ENCODE results near the gene POLA1.

DNA sequence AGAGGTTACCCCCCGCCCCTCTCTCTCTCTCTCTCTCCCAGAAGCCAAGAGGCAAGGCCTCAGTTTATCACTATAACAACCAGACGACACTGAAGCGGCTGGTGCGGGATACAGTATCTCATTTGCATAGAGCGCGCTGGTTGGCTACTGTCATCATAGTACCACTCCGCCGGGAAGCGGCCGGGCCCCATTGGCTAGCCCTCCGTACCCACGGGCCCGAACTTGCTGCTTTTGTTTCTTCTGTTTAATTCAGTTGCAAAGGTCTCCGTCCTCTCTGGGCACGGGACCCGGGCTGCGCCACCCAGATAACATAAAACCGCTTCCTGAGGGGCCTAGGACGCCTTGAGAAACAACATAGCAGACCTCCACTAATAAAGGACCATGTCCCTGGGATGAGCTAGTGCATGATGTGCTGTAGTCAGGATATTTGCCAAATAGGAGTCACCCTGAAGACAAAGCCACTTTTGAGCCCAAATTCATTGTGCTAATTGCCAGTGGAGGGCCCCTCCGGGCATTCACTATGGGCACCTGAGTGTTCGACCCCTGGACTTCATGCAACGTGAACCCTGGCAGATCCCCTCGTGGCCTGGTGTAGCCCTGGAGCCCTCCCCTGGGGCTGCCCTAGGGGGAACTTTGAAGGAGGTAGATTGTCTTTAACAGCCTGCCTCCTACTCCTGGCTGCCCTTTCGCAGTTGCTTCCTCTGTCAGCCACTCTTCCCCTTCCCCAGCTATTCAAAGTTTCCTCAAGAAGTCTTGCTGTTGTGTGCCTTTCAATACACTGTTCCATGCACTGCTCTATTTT lies 46.3 kb upstream of the POLA1 start, which contains the start of gene PCYT1B:
- no peak for TF ChIP-seq ZBTB49 (tag by site-specific recombination; IDR thresholded peaks at IDR 0.05; ENCODE audit: low read depth)
- TF ChIP-seq, protein P1, sequence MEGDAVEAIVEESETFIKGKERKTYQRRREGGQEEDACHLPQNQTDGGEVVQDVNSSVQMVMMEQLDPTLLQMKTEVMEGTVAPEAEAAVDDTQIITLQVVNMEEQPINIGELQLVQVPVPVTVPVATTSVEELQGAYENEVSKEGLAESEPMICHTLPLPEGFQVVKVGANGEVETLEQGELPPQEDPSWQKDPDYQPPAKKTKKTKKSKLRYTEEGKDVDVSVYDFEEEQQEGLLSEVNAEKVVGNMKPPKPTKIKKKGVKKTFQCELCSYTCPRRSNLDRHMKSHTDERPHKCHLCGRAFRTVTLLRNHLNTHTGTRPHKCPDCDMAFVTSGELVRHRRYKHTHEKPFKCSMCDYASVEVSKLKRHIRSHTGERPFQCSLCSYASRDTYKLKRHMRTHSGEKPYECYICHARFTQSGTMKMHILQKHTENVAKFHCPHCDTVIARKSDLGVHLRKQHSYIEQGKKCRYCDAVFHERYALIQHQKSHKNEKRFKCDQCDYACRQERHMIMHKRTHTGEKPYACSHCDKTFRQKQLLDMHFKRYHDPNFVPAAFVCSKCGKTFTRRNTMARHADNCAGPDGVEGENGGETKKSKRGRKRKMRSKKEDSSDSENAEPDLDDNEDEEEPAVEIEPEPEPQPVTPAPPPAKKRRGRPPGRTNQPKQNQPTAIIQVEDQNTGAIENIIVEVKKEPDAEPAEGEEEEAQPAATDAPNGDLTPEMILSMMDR (tag by site-specific recombination; IDR thresholded peaks at IDR 0.05): no peak
- TF ChIP-seq ZNF133 (tag by site-specific recombination; IDR thresholded peaks at IDR 0.05): no peak
- TF ChIP-seq ZNF274 (IDR thresholded peaks at IDR 0.05; ENCODE audit: low read length): no peak
- TF ChIP-seq ZNF274 (tag by site-specific recombination; IDR thresholded peaks at IDR 0.05; ENCODE audit: borderline replicate concordance): no peak
- TF ChIP-seq ZFP41 (tag by site-specific recombination; IDR thresholded peaks at IDR 0.05; ENCODE audit: borderline replicate concordance): no peak
- no peak for TF ChIP-seq ZNF585B (tag by site-specific recombination; IDR thresholded peaks at IDR 0.05)
- TF ChIP-seq ZNF202 (tag by site-specific recombination; IDR thresholded peaks at IDR 0.05; ENCODE audit: borderline replicate concordance): no peak
- TF ChIP-seq TCF7L2 (IDR thresholded peaks at IDR 0.05; ENCODE audit: borderline replicate concordance, low read depth, low read length): no peak
